ENCODE measurements around the gene TMEM170B. TPM values are rescaled to one million over a fixed set of nuclear protein-coding genes. Genes with fewer than 3 reads are reported as not detected.

TMEM170B gene
- polyA plus RNA-seq, 3 donors: 11.7 to 33.4 (median 19.7) TPM

DNA sequence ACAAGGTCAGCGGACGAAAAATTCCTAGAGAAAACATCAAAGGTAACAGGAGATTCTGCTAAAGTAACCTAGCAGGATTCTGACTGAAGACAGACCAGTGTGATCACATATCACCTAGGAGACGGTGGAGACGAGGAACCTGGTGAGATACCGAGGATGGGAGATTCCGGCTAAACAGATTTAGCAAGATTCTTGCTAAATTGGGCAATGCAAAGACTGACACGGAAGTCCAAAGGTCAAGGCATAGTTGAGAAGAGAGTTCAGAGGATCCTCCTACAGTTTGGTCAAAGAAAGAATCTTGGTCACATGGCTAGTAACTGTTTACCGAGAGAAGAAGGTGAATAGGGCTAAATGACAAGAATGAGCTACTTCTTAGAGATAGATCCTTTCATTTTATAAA lies 61.1 kb downstream of the TMEM170B start:
- H3K4me3 ChIP-seq (replicated peaks in 1 of 3; ENCODE audit: low read depth in 2 of 3, low read length in 3 of 3): no peak overlapping the region
- H3K4me1 ChIP-seq (ENCODE audit: control insufficient read depth in 1 of 2, insufficient read depth in 2 of 2, low read length in 2 of 2): peaks cover 6 to 13% of the 10 kb centered on the region in 2 donors
- peak; percentile 82 to 94 (median 88) for DNase-seq
- intact Hi-C loops (cut with micrococcal nuclease): no loop called here
- H3K9ac ChIP-seq (ENCODE audit: insufficient read depth, low read length, poor library complexity, severe bottlenecking): no peak overlapping the region
- no peaks in the 10 kb centered on the region for H3K36me3 ChIP-seq (replicated peaks in 1 of 2; ENCODE audit: control insufficient read depth in 1 of 2, insufficient read depth in 2 of 2, low read length in 2 of 2)
- TF ChIP-seq, protein P1, sequence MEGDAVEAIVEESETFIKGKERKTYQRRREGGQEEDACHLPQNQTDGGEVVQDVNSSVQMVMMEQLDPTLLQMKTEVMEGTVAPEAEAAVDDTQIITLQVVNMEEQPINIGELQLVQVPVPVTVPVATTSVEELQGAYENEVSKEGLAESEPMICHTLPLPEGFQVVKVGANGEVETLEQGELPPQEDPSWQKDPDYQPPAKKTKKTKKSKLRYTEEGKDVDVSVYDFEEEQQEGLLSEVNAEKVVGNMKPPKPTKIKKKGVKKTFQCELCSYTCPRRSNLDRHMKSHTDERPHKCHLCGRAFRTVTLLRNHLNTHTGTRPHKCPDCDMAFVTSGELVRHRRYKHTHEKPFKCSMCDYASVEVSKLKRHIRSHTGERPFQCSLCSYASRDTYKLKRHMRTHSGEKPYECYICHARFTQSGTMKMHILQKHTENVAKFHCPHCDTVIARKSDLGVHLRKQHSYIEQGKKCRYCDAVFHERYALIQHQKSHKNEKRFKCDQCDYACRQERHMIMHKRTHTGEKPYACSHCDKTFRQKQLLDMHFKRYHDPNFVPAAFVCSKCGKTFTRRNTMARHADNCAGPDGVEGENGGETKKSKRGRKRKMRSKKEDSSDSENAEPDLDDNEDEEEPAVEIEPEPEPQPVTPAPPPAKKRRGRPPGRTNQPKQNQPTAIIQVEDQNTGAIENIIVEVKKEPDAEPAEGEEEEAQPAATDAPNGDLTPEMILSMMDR (IDR thresholded peaks at IDR 0.05): no peak
- H3K4me2 ChIP-seq (replicated peaks; ENCODE audit: extremely low read depth, low read length, poor library complexity, severe bottlenecking): no peak overlapping the region
- peaks cover 0 to 2% (median 1%) of the 10 kb centered on the region in 7 donors for H3K9me3 Mint-ChIP-seq
- peaks cover 13% of the 10 kb centered on the region for H3K4me1 Mint-ChIP-seq
- peaks cover 0 to 1% (median 0%) of the 10 kb centered on the region in 3 donors for H3K27me3 Mint-ChIP-seq (ENCODE audit: low read depth in 3 of 3)
- no peaks in the 10 kb centered on the region for H3K9me3 ChIP-seq (replicated peaks in 1 of 2; ENCODE audit: control insufficient read depth in 1 of 2, insufficient read depth in 1 of 2, low read length in 2 of 2)
- H3K36me3 Mint-ChIP-seq: no peaks in the 10 kb centered on the region
- H3K27ac Mint-ChIP-seq: peak overlapping the region; percentile 77 to 95 (median 88)
- H3K27ac ChIP-seq (ENCODE audit: low read depth in 1 of 2, low read length in 2 of 2): no peak overlapping the region
- H4K20me1 ChIP-seq (ENCODE audit: insufficient read depth, low read length): no peaks in the 10 kb centered on the region
- no peaks in the 10 kb centered on the region for H3K79me2 ChIP-seq (ENCODE audit: insufficient read depth, low read length)
- peak overlapping the region in 1 of 2 donors; percentile 41 for H3K4me3 Mint-ChIP-seq
- H2AFZ ChIP-seq (ENCODE audit: insufficient read depth, low read depth, low read length, poor library complexity, severe bottlenecking): no peak overlapping the region
- no peaks in the 10 kb centered on the region for H3K27me3 ChIP-seq (ENCODE audit: control insufficient read depth in 2 of 2, insufficient read depth in 2 of 2, low read length in 2 of 2)
- WGBS (ENCODE audit: insufficient coverage): 8% methylated on average over 5 of the region's 8 CpGs

DNA sequence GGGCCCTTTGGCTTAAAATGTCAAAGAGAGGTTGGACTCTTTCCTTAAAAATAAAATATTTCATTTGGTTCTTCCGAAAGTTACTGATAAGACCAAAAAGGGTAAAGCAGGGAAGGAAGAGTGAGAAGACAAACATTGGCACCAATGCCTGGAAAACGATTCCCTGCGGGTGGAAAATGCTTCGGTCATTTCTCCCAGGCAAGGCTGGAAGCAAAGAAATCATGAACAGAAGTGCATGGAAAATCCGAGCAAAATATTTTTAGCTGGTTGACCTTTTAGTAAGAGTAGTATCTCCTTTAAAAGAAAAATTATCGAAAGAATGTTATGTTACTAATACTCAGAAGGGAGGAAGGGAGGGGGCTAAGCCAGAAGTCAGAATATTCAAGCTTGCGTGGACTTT lies 62.7 kb downstream of the TMEM170B start:
- TF ChIP-seq, protein P1 (IDR thresholded peaks at IDR 0.05): no peak
- H3K4me1 Mint-ChIP-seq: peaks cover 25% of the 10 kb centered on the region
- no peaks in the 10 kb centered on the region for H4K20me1 ChIP-seq (ENCODE audit: insufficient read depth, low read length)
- intact Hi-C loops (cut with micrococcal nuclease): no loop called here
- peaks cover 0 to 2% (median 1%) of the 10 kb centered on the region in 7 donors for H3K9me3 Mint-ChIP-seq
- H3K9ac ChIP-seq (ENCODE audit: insufficient read depth, low read length, poor library complexity, severe bottlenecking): no peak overlapping the region
- H3K27me3 Mint-ChIP-seq (ENCODE audit: low read depth in 3 of 3): peaks cover 0 to 1% (median 0%) of the 10 kb centered on the region in 3 donors
- no peaks in the 10 kb centered on the region for H3K36me3 ChIP-seq (replicated peaks in 1 of 2; ENCODE audit: control insufficient read depth in 1 of 2, insufficient read depth in 2 of 2, low read length in 2 of 2)
- DNase-seq: no peak
- no peak overlapping the region for H3K4me3 Mint-ChIP-seq
- peaks cover 18 to 21% of the 10 kb centered on the region in 2 donors for H3K4me1 ChIP-seq (ENCODE audit: control insufficient read depth in 1 of 2, insufficient read depth in 2 of 2, low read length in 2 of 2)
- H3K27me3 ChIP-seq (ENCODE audit: control insufficient read depth in 2 of 2, insufficient read depth in 2 of 2, low read length in 2 of 2): no peaks in the 10 kb centered on the region
- H3K27ac ChIP-seq (ENCODE audit: low read depth in 1 of 2, low read length in 2 of 2): no peak overlapping the region
- H3K27ac Mint-ChIP-seq: peak overlapping the region in 1 of 7 donors; percentile 21
- H3K9me3 ChIP-seq (replicated peaks in 1 of 2; ENCODE audit: control insufficient read depth in 1 of 2, insufficient read depth in 1 of 2, low read length in 2 of 2): no peaks in the 10 kb centered on the region
- H3K79me2 ChIP-seq (ENCODE audit: insufficient read depth, low read length): no peaks in the 10 kb centered on the region
- no peak overlapping the region for H3K4me3 ChIP-seq (replicated peaks in 1 of 3; ENCODE audit: low read depth in 2 of 3, low read length in 3 of 3)
- 90% methylated on average over 2 of the region's 7 CpGs for WGBS (ENCODE audit: insufficient coverage)
- no peak overlapping the region for H2AFZ ChIP-seq (ENCODE audit: insufficient read depth, low read depth, low read length, poor library complexity, severe bottlenecking)
- H3K36me3 Mint-ChIP-seq: no peaks in the 10 kb centered on the region
- H3K4me2 ChIP-seq (replicated peaks; ENCODE audit: extremely low read depth, low read length, poor library complexity, severe bottlenecking): no peak overlapping the region
